ENCODE measurements around the gene NUDC. TPM values are rescaled to one million over a fixed set of nuclear protein-coding genes. Genes with fewer than 3 reads are reported as not detected.
"Not testable (repeated sequence)": the region's sequence is repeated elsewhere in the genome, so short reads cannot be mapped to it uniquely, and the experiment has no call there.

The NUDC gene
- total RNA-seq = 10 to 100 TPM; 65.4 to 66.3 TPM

DNA sequence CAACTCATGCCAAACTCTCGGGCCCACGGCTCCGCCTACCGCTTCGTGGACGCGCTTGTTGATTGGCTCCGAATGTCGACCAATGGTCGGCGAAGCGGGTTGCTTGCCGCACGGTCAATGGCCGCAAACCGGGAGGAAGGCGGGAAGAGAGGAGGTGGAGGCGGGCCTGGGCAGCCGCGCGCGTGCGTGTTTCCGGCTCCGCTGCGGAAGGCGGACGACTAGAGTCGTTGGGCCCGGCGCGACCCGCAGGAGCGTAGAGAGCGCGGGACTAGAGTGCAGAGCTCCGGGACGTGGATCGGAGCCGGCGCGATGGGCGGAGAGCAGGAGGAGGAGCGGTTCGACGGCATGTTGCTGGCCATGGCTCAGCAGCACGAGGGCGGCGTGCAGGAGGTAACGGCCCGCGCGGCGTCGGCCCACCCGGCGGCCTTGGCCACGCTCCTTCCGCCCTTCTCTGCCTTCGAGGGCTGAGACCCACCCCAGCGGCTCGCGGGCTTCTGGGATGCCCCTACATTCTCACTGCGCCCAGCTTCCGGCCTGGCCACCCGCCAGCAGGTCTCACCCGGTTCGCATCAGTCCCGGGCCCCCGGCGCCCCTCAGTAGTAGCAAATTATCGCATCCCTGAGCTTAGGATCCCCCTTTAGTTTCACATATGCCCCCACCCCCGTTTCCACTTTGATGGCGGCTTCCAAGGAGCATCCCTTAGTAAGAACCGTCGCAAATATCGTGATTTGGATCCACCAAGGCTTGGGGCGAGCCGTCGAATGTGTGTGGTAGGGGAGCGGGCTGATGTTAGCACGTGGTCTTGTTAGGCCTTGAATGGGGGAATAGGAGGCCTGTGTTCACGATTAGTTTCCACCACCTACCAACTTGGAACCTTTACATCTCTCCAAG, at the start of gene NUDC:
Gene NUDC (plus strand): TSS at position 204 of the 891 bp plus-strand sequence. CDS start 106 bp downstream, at position 310.
- under 1% methylated on average over 83 of the region's 83 CpGs for WGBS

DNA sequence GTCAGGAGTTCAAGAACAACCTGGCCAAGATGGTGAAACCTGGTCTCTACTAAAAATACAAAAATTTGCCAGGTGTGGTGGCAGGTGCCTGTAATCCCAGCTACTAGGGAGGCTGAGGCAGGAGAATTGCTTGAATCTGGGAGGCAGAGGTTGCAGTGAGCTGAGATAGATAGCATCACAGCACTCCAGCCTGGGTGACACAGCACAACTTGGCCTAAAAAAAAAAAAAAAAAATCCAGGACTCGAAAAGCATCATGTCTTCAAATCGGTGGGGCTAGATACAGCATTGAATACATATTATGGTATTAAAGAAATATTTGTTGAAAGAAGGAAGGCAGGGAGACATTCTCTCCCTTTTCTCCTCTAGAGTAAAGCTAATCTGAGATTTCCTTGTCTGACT, 48.4 kb upstream of the NUDC start:
- H3K27me3 ChIP-seq (replicated peaks; ENCODE audit: insufficient read depth); H3K4me1 ChIP-seq (replicated peaks); H3K9me3 ChIP-seq; H3K4me3 ChIP-seq; DNase-seq (ENCODE audit: low spot score); H3K27ac ChIP-seq; H3K36me3 ChIP-seq: not testable (repeated sequence)
- intact Hi-C loops (cut with DNase I) = loop anchor here (10.0 kb wide), 1 partner anchor 268 kb away; no protein-coding TSS in a partner anchor
- whole genome bisulfite sequencing = 69% methylated on average over 2 of the region's 2 CpGs

More for the DNA sequence above, at the start of gene NUDC:
- no peaks in the 10 kb centered on the region for H3K4me1 ChIP-seq (replicated peaks)
- peak within 1 kb of the TSS; percentile 90 to 100 for H3K4me3 ChIP-seq
- peaks cover 0 to 4% of the 10 kb centered on the region in 2 donors for H3K36me3 ChIP-seq
- peak within 1 kb of the TSS; percentile 82 for H3K27ac ChIP-seq
- intact Hi-C loops (cut with DNase I) = no loop called here
- no peaks in the 10 kb centered on the region for H3K27me3 ChIP-seq (replicated peaks; ENCODE audit: insufficient read depth)
- peak; percentile 97 for DNase-seq (ENCODE audit: low spot score)
- peak; percentile 85 for TF ChIP-seq POLR2A (IDR thresholded peaks at IDR 0.05)
- TF ChIP-seq, protein P1, sequence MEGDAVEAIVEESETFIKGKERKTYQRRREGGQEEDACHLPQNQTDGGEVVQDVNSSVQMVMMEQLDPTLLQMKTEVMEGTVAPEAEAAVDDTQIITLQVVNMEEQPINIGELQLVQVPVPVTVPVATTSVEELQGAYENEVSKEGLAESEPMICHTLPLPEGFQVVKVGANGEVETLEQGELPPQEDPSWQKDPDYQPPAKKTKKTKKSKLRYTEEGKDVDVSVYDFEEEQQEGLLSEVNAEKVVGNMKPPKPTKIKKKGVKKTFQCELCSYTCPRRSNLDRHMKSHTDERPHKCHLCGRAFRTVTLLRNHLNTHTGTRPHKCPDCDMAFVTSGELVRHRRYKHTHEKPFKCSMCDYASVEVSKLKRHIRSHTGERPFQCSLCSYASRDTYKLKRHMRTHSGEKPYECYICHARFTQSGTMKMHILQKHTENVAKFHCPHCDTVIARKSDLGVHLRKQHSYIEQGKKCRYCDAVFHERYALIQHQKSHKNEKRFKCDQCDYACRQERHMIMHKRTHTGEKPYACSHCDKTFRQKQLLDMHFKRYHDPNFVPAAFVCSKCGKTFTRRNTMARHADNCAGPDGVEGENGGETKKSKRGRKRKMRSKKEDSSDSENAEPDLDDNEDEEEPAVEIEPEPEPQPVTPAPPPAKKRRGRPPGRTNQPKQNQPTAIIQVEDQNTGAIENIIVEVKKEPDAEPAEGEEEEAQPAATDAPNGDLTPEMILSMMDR (IDR thresholded peaks at IDR 0.05) = peak in 1 of 4 experiments; percentile 38
- TF ChIP-seq POLR2AphosphoS5 (IDR thresholded peaks at IDR 0.05) = peak; percentile 99
- no peaks in the 10 kb centered on the region for H3K9me3 ChIP-seq

DNA sequence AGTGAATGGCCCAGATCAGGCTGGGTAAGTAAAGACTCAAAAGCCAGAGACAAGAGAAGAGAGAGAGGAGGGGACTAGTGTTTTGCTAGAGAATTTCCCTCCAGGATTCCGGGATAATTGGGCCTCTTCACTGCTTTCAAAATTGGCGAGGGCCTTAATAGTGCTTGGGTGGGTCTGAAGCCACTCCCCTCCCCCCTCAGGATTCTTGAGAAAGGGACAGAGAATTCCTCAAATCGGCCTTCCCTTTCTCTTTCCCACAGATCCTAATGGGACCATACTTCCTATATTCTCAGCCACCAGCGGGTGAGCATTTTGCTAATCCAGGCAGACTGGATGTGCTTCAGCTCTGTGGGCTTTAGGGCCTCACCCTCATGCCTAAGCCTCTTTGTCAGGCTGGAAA, 46.6 kb upstream of the NUDC start:
- WGBS = 60% methylated on average over 4 of the region's 4 CpGs

DNA sequence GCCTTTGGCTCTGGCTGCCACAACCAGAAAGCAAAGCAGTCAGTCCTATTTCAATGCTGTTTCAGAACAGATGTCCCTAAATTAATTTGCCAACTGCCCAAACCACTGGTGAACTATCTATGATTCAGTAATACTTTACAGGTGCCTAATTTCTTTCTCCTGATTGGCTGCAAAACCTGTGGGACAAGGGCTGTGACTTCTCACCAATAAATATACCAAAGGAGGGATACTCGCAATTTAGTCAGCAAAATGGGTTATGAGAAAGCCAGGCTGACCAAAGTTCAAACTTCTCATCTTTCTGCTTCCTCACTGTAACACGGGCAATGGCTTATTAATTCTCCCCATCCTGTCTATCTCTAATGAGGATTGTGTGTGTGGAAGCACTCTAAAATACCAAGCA, 44.2 kb upstream of the NUDC start:
- H3K4me1 ChIP-seq (replicated peaks) = peaks cover 3% of the 10 kb centered on the region
- intact Hi-C loops (cut with DNase I) = loop anchor here (2.0 to 10.0 kb wide), 2 partner anchors 25 to 273 kb away; no protein-coding TSS in a partner anchor
- H3K36me3 ChIP-seq = peaks cover 0 to 10% of the 10 kb centered on the region in 2 donors
- H3K27ac ChIP-seq = no peak overlapping the region
- TF ChIP-seq POLR2A (IDR thresholded peaks at IDR 0.05) (no peak), POLR2AphosphoS5 (IDR thresholded peaks at IDR 0.05) (no peak)
- TF ChIP-seq, protein P1 (IDR thresholded peaks at IDR 0.05) = no peak
- H3K9me3 ChIP-seq = no peaks in the 10 kb centered on the region
- no peak overlapping the region for H3K4me3 ChIP-seq
- no peak for DNase-seq (ENCODE audit: low spot score)
- WGBS = 33% methylated on average over 2 of the region's 2 CpGs
- H3K27me3 ChIP-seq (replicated peaks; ENCODE audit: insufficient read depth) = no peaks in the 10 kb centered on the region

More for the DNA sequence above, 46.6 kb upstream of the NUDC start:
- TF ChIP-seq, protein P1 (IDR thresholded peaks at IDR 0.05) = no peak
- no peak for TF ChIP-seq POLR2A (IDR thresholded peaks at IDR 0.05)
- no peak for TF ChIP-seq POLR2AphosphoS5 (IDR thresholded peaks at IDR 0.05)
- H3K9me3 ChIP-seq = no peaks in the 10 kb centered on the region
- H3K4me1 ChIP-seq (replicated peaks) = peaks cover 3% of the 10 kb centered on the region
- no peaks in the 10 kb centered on the region for H3K27me3 ChIP-seq (replicated peaks; ENCODE audit: insufficient read depth)
- no peak for DNase-seq (ENCODE audit: low spot score)
- H3K36me3 ChIP-seq = peaks cover 0 to under 1% of the 10 kb centered on the region in 2 donors
- intact Hi-C loops (cut with DNase I) = loop anchor here (10.0 kb wide), 1 partner anchor 270 kb away; no protein-coding TSS in a partner anchor
- no peak overlapping the region for H3K27ac ChIP-seq
- no peak overlapping the region for H3K4me3 ChIP-seq

DNA sequence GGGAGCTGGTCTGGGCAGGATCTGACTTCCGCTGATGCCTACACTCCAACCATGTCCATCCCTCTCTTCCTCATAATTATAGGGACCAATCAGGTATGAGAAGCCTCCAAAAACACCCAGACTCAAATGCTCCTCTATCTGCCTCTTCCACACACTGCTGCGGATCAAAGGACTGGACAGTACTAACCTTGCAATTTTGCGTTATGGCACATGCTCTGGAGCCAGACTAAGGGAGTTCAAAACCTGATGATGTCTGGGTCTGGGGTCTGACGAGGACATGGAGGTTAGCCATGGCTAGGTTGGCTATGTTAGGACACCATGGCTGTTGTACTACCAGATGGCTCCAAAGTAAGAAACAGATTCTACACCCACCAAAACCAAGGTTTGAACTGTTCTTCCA, 41.8 kb upstream of the NUDC start:
- 89% methylated on average over 4 of the region's 4 CpGs for WGBS
- no peak for DNase-seq (ENCODE audit: low spot score)
- H3K4me1 ChIP-seq (replicated peaks) = peaks cover 3% of the 10 kb centered on the region
- TF ChIP-seq POLR2A (IDR thresholded peaks at IDR 0.05) = no peak
- no peak for TF ChIP-seq POLR2AphosphoS5 (IDR thresholded peaks at IDR 0.05)
- H3K9me3 ChIP-seq = no peaks in the 10 kb centered on the region
- no peaks in the 10 kb centered on the region for H3K27me3 ChIP-seq (replicated peaks; ENCODE audit: insufficient read depth)
- H3K4me3 ChIP-seq = no peak overlapping the region
- H3K36me3 ChIP-seq = peaks cover 0 to 23% of the 10 kb centered on the region in 2 donors
- intact Hi-C loops (cut with DNase I) = loop anchor here (10.0 kb wide), 1 partner anchor 275 kb away; no protein-coding TSS in a partner anchor
- H3K27ac ChIP-seq = no peak overlapping the region

DNA sequence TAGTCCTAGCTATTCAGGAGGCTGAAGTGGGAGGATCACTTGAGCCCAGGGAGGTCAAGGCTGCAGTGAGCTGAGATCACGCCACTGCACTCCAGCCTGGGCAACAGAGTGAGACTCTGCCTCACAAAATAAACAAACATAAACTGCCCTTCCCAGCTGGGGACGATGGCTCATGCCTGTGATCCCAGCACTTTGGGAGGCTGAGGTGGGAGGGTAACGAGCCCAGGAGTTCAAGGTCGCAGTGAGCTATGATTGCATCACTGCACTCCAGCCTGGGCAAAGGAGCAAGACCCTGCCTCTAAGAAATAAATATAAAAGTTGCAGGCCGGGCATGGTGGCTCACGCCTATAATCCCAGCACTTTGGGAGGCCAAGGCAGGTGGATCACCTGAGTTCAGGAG, 39.9 kb upstream of the NUDC start:
- H3K4me1 ChIP-seq (replicated peaks); intact Hi-C loops (cut with DNase I); H3K27ac ChIP-seq; DNase-seq (ENCODE audit: low spot score); H3K9me3 ChIP-seq; H3K4me3 ChIP-seq; H3K27me3 ChIP-seq (replicated peaks; ENCODE audit: insufficient read depth): not testable (repeated sequence)
- WGBS = 89% methylated on average over 6 of the region's 6 CpGs
- H3K36me3 ChIP-seq = peaks cover 5 to 36% of the 10 kb centered on the region in 2 donors
